HepG2 (cell line): Measurements from ENCODE around the gene ACSL5. TPM values are rescaled to one million over a fixed set of nuclear protein-coding genes. Genes with fewer than 3 reads are reported as not detected.

Experiments
- ATAC-seq: fragments of 200-7000 bp; cut with Tn5 transposase; 3 replicates; pipeline ENCODE4 v1.9.1; 2020; ENCODE audit warnings: mild to moderate bottlenecking, moderate library complexity
- BruUV-seq: library from RNA; stranded (reverse); fragments of 400-500 nt; replicated peaks from 2 replicates; lab custom pipeline; 2021; lab: Mats Ljungman, UMichigan
- CTCF ChIA-PET: fragments of 300-600 bp; formaldehyde crosslinking; extraction: SDS; loops from one replicate; lab custom pipeline; 2021; ENCODE audit warnings: low total read pairs, inconsistent platforms, low intra/inter-chr PET ratio; lab: Yijun Ruan, JAX
- POLR2A ChIA-PET: fragments of 350-600 bp; sonication (Branson Sonifier 250); formaldehyde crosslinking; loops from one replicate; lab custom pipeline; 2020; ENCODE audit warnings: antibody characterized with exemption, inconsistent platforms; lab: Yijun Ruan, JAX
- DNase-seq: peaks from one replicate; pipeline ENCODE4 v3.0.0-alpha.2; 2015; ENCODE audit warnings: low spot score
- FAIRE-seq: peaks from 3 replicates; lab custom pipeline; 2011; peaks lifted over from hg19 to GRCh38; lab: Jason Lieb, UNC
- H2AFZ ChIP-seq: one replicate; pipeline ENCODE4 v1.6.1; 2011; ENCODE audit warnings: low read length, inconsistent platforms
- H3K27ac ChIP-seq: fragments of 300-600 bp; 3 replicates; pipeline ENCODE4 v1.8.0; 2011; ENCODE audit warnings: mixed run types, mild to moderate bottlenecking, mixed read lengths, low read length, inconsistent platforms; ENCODE audit not compliant: insufficient read depth; ENCODE audit errors: extremely low read length
- H3K27me3 ChIP-seq, 2 experiments: fragments of 200-600 bp in 1 of 2; 2 replicates in 1 of 2; 3 replicates in 1 of 2; pipeline versions ENCODE4 v1.6.0 to v1.8.0; 2011; ENCODE audit warnings: low read length in 2 of 2, mild to moderate bottlenecking in 2 of 2, moderate library complexity in 2 of 2, inconsistent platforms in 1 of 2; ENCODE audit not compliant: insufficient read depth in 2 of 2, control insufficient read depth in 1 of 2
- H3K36me3 ChIP-seq, 2 experiments: fragments of 200-600 bp in 1 of 2; replicated peaks in 1 of 2; 2 replicates in 1 of 2; 3 replicates in 1 of 2; pipeline versions ENCODE4 v1.5.1 to v1.8.0; 2011; ENCODE audit warnings: low read length in 2 of 2, inconsistent platforms in 1 of 2; ENCODE audit not compliant: insufficient read depth in 2 of 2, control insufficient read depth in 1 of 2
- H3K4me1 ChIP-seq: 2 replicates; pipeline ENCODE4 v1.5.1; 2012; ENCODE audit warnings: low read length, inconsistent platforms; ENCODE audit not compliant: insufficient read depth
- H3K4me2 ChIP-seq: 2 replicates; pipeline ENCODE4 v1.6.0; 2011; ENCODE audit warnings: low read depth, low read length, inconsistent platforms
- H3K4me3 ChIP-seq, 3 experiments: fragments of 200-600 bp in 1 of 3; sonication (generic), shearing (Covaris generic) in 1 of 3; replicated peaks in 1 of 3; 2 replicates each; pipeline ENCODE4 v1.5.1; 2011 to 2016; ENCODE audit warnings: low read length in 3 of 3, inconsistent platforms in 2 of 3, low read depth in 2 of 3, mild to moderate bottlenecking in 2 of 3, control low read depth in 1 of 3, mixed read lengths in 1 of 3; ENCODE audit not compliant: insufficient read depth in 1 of 3
- H3K79me2 ChIP-seq: one replicate; pipeline ENCODE4 v1.6.1; 2011; ENCODE audit warnings: low read length, inconsistent platforms; ENCODE audit not compliant: insufficient read depth
- H3K9ac ChIP-seq: 2 replicates; pipeline ENCODE4 v1.6.0; 2011; ENCODE audit warnings: mild to moderate bottlenecking, low read depth, low read length, inconsistent platforms; ENCODE audit not compliant: insufficient read depth
- H3K9me3 ChIP-seq: 2 replicates; pipeline ENCODE4 v1.5.1; 2012; ENCODE audit warnings: mild to moderate bottlenecking, low read length
- H4K20me1 ChIP-seq: 2 replicates; pipeline ENCODE4 v1.6.0; 2011; ENCODE audit warnings: inconsistent platforms, mild to moderate bottlenecking, low read length, moderate library complexity; ENCODE audit not compliant: insufficient read depth
- CCDC6 ChIP-seq: sonication (generic); formaldehyde crosslinking; IDR thresholded peaks from 2 replicates; pipeline ENCODE4 v1.8.1; 2022; ENCODE audit warnings: mild to moderate bottlenecking, missing genetic modification reagents, moderate library complexity
- KMT2A ChIP-seq: sonication (generic); formaldehyde crosslinking; IDR thresholded peaks from 2 replicates; pipeline ENCODE4 v1.4.0; 2020; ENCODE audit warnings: missing genetic modification reagents
- SMC3 ChIP-seq: IDR thresholded peaks from 2 replicates; pipeline ENCODE4 v1.6.1; 2011; ENCODE audit warnings: low read length, improper control_type of control experiment
- SUZ12 ChIP-seq: fragments of 150-350 bp; IDR thresholded peaks from 2 replicates; pipeline ENCODE4 v1.6.1; 2014; ENCODE audit warnings: low read depth, low read length
- TCF12 ChIP-seq, 2 experiments: fragments of 450-650 bp in 1 of 2; sonication (generic) in 1 of 2; formaldehyde crosslinking in 1 of 2; IDR thresholded peaks; 2 replicates each; pipeline versions ENCODE4 v1.6.1 to v1.8.0; 2017 to 2022; ENCODE audit warnings: antibody characterized with exemption in 1 of 2, mild to moderate bottlenecking in 1 of 2, missing genetic modification reagents in 1 of 2, moderate library complexity in 1 of 2
- ZBTB43 ChIP-seq: sonication (generic); formaldehyde crosslinking; conservative IDR thresholded peaks from 2 replicates; pipeline ENCODE4 v1.4.0; 2020; ENCODE audit warnings: missing genetic modification reagents
- ZNF121 ChIP-seq: sonication (generic); formaldehyde crosslinking; IDR thresholded peaks from 2 replicates; pipeline ENCODE4 v1.5.0; 2020; ENCODE audit warnings: mild to moderate bottlenecking, missing genetic modification reagents
- ZNF260 ChIP-seq: sonication (generic); formaldehyde crosslinking; IDR thresholded peaks from 2 replicates; pipeline ENCODE4 v1.4.0; 2020; ENCODE audit warnings: missing genetic modification reagents, low read depth, mild to moderate bottlenecking, borderline replicate concordance
- ZNF576 ChIP-seq: sonication (generic); formaldehyde crosslinking; IDR thresholded peaks from 2 replicates; pipeline ENCODE4 v1.4.0; 2020; ENCODE audit warnings: mild to moderate bottlenecking, missing genetic modification reagents
- ZNF652 ChIP-seq: IDR thresholded peaks from 2 replicates; pipeline ENCODE4 v1.6.1; 2016; ENCODE audit warnings: low read depth, borderline replicate concordance
- ZNF746 ChIP-seq: sonication (generic); formaldehyde crosslinking; IDR thresholded peaks from 2 replicates; pipeline ENCODE4 v1.8.0; 2022; ENCODE audit warnings: mild to moderate bottlenecking, missing genetic modification reagents
- ZSCAN22 ChIP-seq: sonication (generic); formaldehyde crosslinking; IDR thresholded peaks from 2 replicates; pipeline ENCODE4 v1.4.0; 2020; ENCODE audit warnings: mild to moderate bottlenecking, missing genetic modification reagents
- WGBS: methylation state at CpG from one replicate; pipeline ENCODE4 v1.1.6; 2017; ENCODE audit warnings: low lambda C conversion rate; 5-methylcytosine and 5-hydroxymethylcytosine counted together
- in situ Hi-C: cut with HindIII; loops from 2 replicates; pipeline ENCODE4 v1.10.0; 2017; ENCODE audit warnings: low pct_unique_long_range_greater_than_20kb; ENCODE audit not compliant: extremely low pct_ligation_motif_present
- intact Hi-C: fragments of 100-400 bp; cut with micrococcal nuclease; formaldehyde crosslinking; loops from one replicate; pipeline ENCODE4 v1.10.0; 2022; ENCODE audit not compliant: unreplicated experiment
- polyA plus RNA-seq, 8 experiments: library from polyadenylated mRNA; depleted of rRNA in 3 of 8; stranded (reverse) in 7 of 8; unstranded in 1 of 8; fragments of >200 nt; fragmentation: Illumina TruSeq in 4 of 8; extraction: Trizol in 4 of 8; gene quantifications; 2 replicates each; pipeline versions ENCODE4 v1.2.1 to v1.2.3, GENCODE V29; 2011 to 2016; ENCODE audit warnings: low read depth in 4 of 8, missing spikeins in 1 of 8, mixed read lengths in 1 of 8; ENCODE audit not compliant: insufficient read depth in 1 of 8
- total RNA-seq, 5 experiments: library from RNA; depleted of rRNA; stranded (reverse); fragments of >200 nt; fragmentation: Illumina TruSeq; extraction: Trizol; gene quantifications; 2 replicates each; pipeline ENCODE4 v1.2.3, GENCODE V29; 2016; ENCODE audit warnings: low read depth in 1 of 5

The ACSL5 gene
- total and polyA plus RNA-seq, 2 of the 13 experiments (the other 11 are each of a cell fraction or from before 2014, with no cell fraction given): 56.4 to 82.5 TPM

GRCh38 chr10:112382515-112383235 lies 8.8 kb downstream of the ACSL5 start:
- FAIRE-seq: no peak

More at GRCh38 chr10:112382515-112383235, 8.8 kb downstream of the ACSL5 start:
- Histone ChIP-seq H3K4me3 (0 out of 6 replicates have a peak overlapping the region, but pooled peaks of 1 of the 3 experiments have one; percentile 6), H3K79me2 (peaks cover 68% of the 10 kb centered on the region), H3K36me3 (peaks cover 0 to 2% of the 10 kb centered on the region in 2 experiments; a peak in 3 of 5 replicates), H3K9ac (no peak overlapping the region), H3K27me3 (no peaks in the 10 kb centered on the region), H3K27ac (peak overlapping the region; percentile 65), H3K9me3 (no peaks in the 10 kb centered on the region), H2AFZ (no peak overlapping the region), H4K20me1 (no peaks in the 10 kb centered on the region), H3K4me2 (peak overlapping the region; percentile 50; the same call in 1 of the 2 replicates), H3K4me1 (peaks cover 100% of the 10 kb centered on the region)
- no peak for DNase-seq
- 77% methylated on average over 9 of the region's 9 CpGs for WGBS
- ATAC-seq: no peak
- ChIA-PET CTCF (no interaction called here), POLR2A (interaction anchor here (0.8 to 7.6 kb wide), 9 partner anchors 8 to 122 kb away, joined by 3 to 72 read pairs (median 4); partner anchors contain the start of gene ACSL5)
- in situ Hi-C loops (no loop called here), intact Hi-C loops (loop anchor here (1.0 kb wide), 1 partner anchor 12 kb away; no protein-coding TSS in a partner anchor)
- no TSS peak for BruUV-seq
- TF ChIP-seq SMC3 (no peak), SUZ12 (no peak), ZNF746 (CRISPR knock-in tag) (no peak), ZNF652 (peak; percentile 75; the same call in 1 of the 2 replicates), ZNF576 (CRISPR knock-in tag) (no peak), ZNF260 (no peak), ZNF121 (CRISPR knock-in tag) (peak; percentile 51), TCF12 (IDR thresholded peaks at IDR 0.05) (no peak), TCF12 (CRISPR knock-in tag; IDR thresholded peaks at IDR 0.05) (no peak), CCDC6 (CRISPR knock-in tag) (no peak), KMT2A (CRISPR knock-in tag) (no peak), ZBTB43 (CRISPR knock-in tag) (no peak), ZSCAN22 (CRISPR knock-in tag) (no peak)
